NOMO-1 (cell line): ENCODE data around the gene CEP350.
"Not testable (repeated sequence)": the region's sequence is repeated elsewhere in the genome, so short reads cannot be mapped to it uniquely, and the experiment has no call there.

Source experiments
- DNase-seq, 2 experiments: peaks; one replicate each; lab custom pipeline; 2025; ENCODE audit not compliant: unreplicated experiment in 2 of 2; lab: John Stamatoyannopoulos, UW

The CEP350 gene

GRCh38 chr1:179978199-179979079 lies 23.8 kb downstream of the CEP350 start:
- no peak for DNase-seq

GRCh38 chr1:179984101-179984500 lies 29.5 kb downstream of the CEP350 start:
- no peak for DNase-seq

GRCh38 chr1:179984942-179985341 lies 30.3 kb downstream of the CEP350 start:
- DNase-seq, result no peak

- no peak for DNase-seq
Observed at GRCh38 chr1:179990847-179991246, 36.2 kb downstream of the CEP350 start.

DNA sequence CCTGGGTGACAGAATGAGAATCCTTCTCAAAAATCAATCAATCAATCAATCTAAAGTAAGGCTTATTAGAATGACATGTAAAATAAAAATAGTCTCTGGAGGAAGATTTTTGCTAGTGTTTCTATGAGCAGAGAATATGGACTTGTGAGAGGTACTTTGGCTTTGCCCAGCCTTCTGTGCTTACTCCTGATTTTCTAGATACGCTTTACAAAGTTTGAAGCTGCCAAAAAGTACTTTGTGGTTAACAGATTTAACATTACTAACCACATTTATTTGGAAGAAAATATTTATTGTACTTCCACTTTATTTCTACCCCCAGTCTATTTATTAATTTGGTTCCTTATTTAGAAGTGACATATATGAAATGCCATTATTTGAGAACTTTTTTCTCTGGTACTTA lies 41.0 kb downstream of the CEP350 start:
- no peak for DNase-seq

DNA sequence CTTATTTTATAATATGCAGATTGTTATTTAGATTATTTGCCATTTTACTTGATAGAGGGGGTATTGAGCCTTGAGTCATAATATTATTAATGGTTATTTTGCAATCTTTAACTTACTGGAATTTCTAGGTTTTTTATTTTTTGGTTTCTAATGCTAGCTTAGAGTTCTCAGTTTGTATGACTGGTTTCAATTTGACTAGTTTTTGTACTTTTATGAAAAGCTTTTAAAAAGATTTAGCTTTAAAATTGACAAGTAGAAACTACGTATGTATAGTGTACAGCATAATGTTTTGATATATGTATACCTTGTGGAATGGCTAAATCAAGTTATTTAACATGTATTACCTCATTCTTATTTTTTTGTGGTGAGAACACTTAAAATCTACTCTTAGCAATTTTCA lies 41.5 kb downstream of the CEP350 start:
- DNase-seq, result no peak

DNA sequence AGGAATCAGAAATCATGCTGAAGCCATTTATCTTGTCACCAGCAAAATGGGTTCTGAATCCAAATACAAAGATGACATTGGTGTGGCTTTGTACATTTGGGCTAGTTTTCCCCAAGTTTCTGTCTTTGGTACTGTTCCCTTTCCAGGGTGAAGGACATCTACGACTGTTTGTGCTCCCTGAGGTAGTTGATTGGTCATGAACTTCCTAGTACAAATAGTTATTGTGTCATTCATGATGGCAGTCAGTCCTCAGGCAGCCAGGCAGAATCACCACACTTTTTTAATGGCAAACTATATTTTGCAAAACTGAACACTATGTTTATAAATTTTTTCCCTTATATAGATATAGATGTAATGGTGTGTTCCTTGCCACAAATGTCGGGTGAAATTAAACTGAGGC lies 46.0 kb downstream of the CEP350 start:
- no peak for DNase-seq

DNA sequence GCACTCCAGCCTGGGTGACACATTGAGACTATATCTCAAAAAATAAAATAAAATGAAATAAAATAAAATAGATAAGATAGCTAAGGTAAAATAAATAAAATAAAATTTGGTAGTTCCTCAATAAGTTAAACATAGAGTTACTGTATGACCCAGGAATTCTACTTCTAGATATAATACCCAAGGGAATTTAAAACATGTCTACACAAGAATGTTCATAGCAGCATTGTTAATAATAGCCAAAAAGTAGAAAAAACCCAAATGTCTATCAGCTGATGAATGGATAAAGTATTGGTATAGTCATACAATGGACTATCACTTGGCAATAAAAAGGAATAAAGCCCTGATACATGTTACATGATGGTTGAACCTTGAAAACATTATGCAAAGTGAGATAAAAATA lies 47.8 kb downstream of the CEP350 start:
- DNase-seq, result no peak

DNA sequence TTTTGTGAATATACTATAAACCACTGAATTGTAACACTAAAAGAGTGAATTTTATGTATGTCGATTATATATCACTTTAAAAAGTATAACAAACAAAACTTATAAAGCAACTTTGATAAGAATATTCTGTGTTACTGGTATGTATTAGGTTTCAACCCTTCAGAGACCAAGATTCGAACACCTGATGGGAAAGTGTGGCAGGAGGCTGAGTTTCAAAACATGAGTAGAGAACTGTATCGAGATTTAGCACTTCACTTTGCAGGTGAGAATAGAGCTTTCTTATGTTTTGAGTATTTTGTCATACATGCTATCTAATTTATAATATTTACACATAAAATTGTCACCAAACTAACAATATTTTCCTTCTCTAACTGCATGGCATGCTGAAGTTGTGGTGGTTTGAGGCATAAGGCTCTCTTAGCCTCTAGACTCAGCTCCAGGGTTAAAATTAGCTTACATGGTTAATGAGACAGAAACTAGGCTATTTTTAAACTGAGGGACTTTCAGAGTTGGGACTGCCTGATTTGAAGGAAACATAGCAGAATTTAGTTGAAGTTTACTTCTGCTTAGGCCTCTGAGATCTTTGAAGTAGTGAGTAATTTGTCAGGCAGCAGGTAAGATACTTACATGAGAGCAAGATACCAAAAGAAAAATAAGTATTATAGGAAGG lies 48.6 kb downstream of the CEP350 start:
- peak in 1 of 2 experiments; percentile 14 for DNase-seq

DNA sequence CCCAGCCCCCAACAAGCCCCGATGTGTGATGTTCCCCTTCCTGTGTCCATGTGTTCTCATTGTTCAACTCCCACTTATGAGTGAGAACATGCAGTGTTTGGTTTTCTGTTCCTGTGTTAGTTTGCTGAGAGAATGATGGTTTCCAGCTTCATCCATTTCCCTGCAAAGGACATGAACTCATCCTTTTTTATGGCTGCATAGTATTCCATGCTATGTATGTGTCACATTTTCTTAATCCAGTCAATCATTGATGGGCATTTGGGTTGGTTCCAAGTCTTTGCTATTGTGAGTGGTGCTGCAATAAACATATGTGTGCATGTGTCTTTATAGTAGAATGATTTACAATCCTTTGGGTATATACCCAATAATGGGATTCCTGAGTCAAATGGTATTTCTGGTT lies 52.2 kb downstream of the CEP350 start:
- DNase-seq, result not testable (repeated sequence)

GRCh38 chr1:180020017-180020416 lies 65.4 kb downstream of the CEP350 start:
- DNase-seq, result no peak

DNA sequence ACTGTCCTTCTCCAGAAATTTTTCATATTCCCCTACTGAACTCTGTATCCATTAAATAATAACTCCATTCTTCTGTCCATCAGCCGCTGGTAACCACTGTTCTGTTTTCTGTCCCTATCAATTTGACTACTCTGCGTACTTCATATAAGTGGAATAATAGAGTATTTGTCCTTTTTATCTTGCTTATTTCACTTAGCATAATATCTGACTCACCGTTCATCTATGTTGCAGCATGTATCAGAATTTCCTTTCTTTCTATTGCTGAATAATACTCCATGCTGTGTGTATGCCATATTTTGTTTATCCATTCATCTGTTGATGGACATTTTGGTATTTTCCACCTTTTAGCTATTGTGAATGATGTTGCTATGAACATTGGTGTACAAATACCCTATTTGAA lies 71.9 kb downstream of the CEP350 start:
- DNase-seq, result no peak

- DNase-seq, result peak in 1 of 2 experiments; percentile 26
Observed at GRCh38 chr1:180027949-180028445, 73.4 kb downstream of the CEP350 start.

GRCh38 chr1:180028864-180029263 lies 74.3 kb downstream of the CEP350 start:
- no peak for DNase-seq

DNA sequence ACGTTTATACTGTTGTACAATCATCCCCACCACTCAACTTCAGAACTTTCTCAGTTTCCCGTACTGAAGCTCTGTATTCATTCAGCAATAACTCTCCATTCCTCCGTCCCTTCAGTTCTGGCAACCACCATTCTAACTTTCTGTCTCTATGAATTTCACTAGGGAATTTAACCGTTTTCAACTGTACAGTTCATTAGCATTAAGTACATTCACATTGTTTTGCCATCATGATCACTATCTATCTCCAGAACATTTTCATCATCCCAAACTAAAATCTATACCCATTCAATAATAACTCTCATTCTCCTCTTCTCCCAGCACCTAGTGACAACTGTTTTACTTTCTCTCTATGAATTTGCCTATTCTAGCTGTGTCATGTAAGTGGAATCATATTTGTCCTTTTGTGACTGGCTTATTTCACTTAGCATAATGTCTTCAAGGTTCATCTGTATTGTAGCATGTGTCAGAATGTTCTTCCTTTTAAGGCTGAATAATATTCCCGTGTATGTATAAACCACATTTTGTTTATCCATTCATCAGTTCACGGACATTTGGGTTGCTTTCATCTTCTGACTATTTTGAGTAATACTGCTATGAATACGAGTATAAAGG lies 75.0 kb downstream of the CEP350 start:
- no peak for DNase-seq

- DNase-seq, result no peak
Observed at GRCh38 chr1:180031664-180032063, 77.1 kb downstream of the CEP350 start.

DNA sequence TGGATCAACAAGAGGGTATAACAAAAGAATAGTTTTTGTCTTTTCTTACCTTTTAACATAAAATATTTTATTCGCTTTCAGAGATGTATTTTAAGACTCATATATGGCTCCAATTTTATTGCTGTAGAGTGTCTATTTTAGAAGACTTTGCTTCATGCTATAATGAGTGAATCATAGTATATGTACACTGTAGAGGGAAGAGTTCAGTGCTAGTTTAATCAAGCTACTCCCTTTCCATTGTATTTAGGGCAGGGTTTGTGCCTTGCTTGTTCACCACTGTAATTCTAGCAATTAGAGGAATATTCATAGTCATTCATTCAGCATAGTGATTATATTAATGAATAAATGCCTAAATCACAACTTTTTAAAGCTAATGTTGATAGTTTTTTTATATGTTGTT lies 78.8 kb downstream of the CEP350 start:
- DNase-seq, result no peak

DNA sequence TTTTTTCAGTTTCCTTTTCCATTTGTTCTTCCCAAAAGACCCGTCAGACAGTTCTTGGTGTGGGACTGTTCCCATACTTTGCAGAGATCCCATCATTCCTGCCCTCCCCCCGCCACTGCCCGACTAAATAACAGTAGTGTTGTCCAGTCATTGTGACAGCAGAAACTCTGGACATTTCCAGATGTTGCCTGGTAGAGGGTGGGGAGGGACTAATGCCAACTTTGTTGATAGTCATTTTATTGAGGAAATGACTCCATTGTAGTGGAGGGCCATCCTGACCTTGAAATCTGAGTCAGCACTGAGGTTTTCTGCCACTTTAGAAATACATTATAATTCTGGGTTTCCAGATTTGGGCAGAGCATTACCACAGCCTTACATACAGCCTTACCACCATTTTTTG lies 85.4 kb downstream of the CEP350 start:
- no peak for DNase-seq

DNA sequence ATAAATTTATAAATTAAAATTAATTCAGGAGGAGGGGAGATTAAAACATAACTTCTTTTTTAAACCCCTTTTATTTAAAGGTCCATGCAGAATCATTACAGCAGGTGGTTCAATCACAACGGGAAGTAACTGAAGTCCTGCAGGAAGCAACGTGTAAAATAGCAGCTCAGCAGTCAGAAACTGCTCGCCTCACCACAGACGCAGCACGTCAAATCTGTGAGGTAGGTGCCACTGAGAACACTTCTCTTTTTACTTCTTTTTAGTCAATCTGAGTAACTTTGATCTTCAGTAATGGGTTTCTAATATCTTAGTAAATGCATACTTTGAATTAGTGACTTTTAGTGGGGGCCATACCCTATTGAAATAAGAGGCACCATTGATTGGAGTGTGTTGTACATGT lies 87.0 kb downstream of the CEP350 start:
- DNase-seq, result peak in 1 of 2 experiments; percentile 24

GRCh38 chr1:180042988-180043622 lies 88.5 kb downstream of the CEP350 start:
- no peak for DNase-seq

GRCh38 chr1:180043785-180044184 lies 89.2 kb downstream of the CEP350 start:
- no peak for DNase-seq
